ENCODE results near the gene TLL2. TPM values are rescaled to one million over a fixed set of nuclear protein-coding genes. Genes with fewer than 3 reads are reported as not detected.

Gene TLL2
- polyA plus RNA-seq, 3 donors = not detected

GRCh38 chr10:96417441-96417840, 96.3 kb downstream of the TLL2 start:
- Histone ChIP-seq H3K9ac (ENCODE audit: insufficient read depth, low read length, poor library complexity, severe bottlenecking) (no peak overlapping the region), H4K20me1 (ENCODE audit: insufficient read depth, low read length) (no peaks in the 10 kb centered on the region), H3K4me3 (replicated peaks in 1 of 3; ENCODE audit: low read depth in 2 of 3, low read length in 3 of 3) (no peak overlapping the region), H3K27ac (ENCODE audit: low read depth in 1 of 2, low read length in 2 of 2) (no peak overlapping the region), H3K36me3 (replicated peaks in 1 of 2; ENCODE audit: control insufficient read depth in 1 of 2, insufficient read depth in 2 of 2, low read length in 2 of 2) (no peaks in the 10 kb centered on the region), H3K4me1 (ENCODE audit: control insufficient read depth in 1 of 2, insufficient read depth in 2 of 2, low read length in 2 of 2) (peaks cover 17% of the 10 kb centered on the region in 2 donors), H3K9me3 (replicated peaks in 1 of 2; ENCODE audit: control insufficient read depth in 1 of 2, insufficient read depth in 1 of 2, low read length in 2 of 2) (no peaks in the 10 kb centered on the region), H3K27me3 (ENCODE audit: control insufficient read depth in 2 of 2, insufficient read depth in 2 of 2, low read length in 2 of 2) (no peaks in the 10 kb centered on the region), H3K79me2 (ENCODE audit: insufficient read depth, low read length) (no peaks in the 10 kb centered on the region), H3K4me2 (replicated peaks; ENCODE audit: extremely low read depth, low read length, poor library complexity, severe bottlenecking) (no peak overlapping the region), H2AFZ (ENCODE audit: insufficient read depth, low read depth, low read length, poor library complexity, severe bottlenecking) (no peak overlapping the region)
- H3K36me3 Mint-ChIP-seq = no peaks in the 10 kb centered on the region
- no peaks in the 10 kb centered on the region for H3K9me3 Mint-ChIP-seq
- WGBS (ENCODE audit: insufficient coverage) = 94% methylated on average over 3 of the region's 3 CpGs
- H3K27ac Mint-ChIP-seq = no peak overlapping the region
- peaks cover 6% of the 10 kb centered on the region for H3K4me1 Mint-ChIP-seq
- H3K4me3 Mint-ChIP-seq = no peak overlapping the region
- DNase-seq = no peak
- intact Hi-C loops (cut with micrococcal nuclease) = no loop called here
- H3K27me3 Mint-ChIP-seq (ENCODE audit: low read depth in 3 of 3) = peaks cover 5 to 6% (median 6%) of the 10 kb centered on the region in 3 donors
- no peak for TF ChIP-seq CTCF (IDR thresholded peaks at IDR 0.05)

GRCh38 chr10:96416643-96417042, 97.1 kb downstream of the TLL2 start:
- no peaks in the 10 kb centered on the region for H3K36me3 Mint-ChIP-seq

More at GRCh38 chr10:96416643-96417042, 97.1 kb downstream of the TLL2 start:
- peak overlapping the region in 1 of 7 donors; percentile 20 for H3K27ac Mint-ChIP-seq
- peaks cover 9 to 12% (median 11%) of the 10 kb centered on the region in 3 donors for H3K27me3 Mint-ChIP-seq (ENCODE audit: low read depth in 3 of 3)
- Histone ChIP-seq H3K4me3 (replicated peaks in 1 of 3; ENCODE audit: low read depth in 2 of 3, low read length in 3 of 3) (no peak overlapping the region), H3K27me3 (ENCODE audit: control insufficient read depth in 2 of 2, insufficient read depth in 2 of 2, low read length in 2 of 2) (peaks cover 0 to 4% of the 10 kb centered on the region in 2 donors), H3K9me3 (replicated peaks in 1 of 2; ENCODE audit: control insufficient read depth in 1 of 2, insufficient read depth in 1 of 2, low read length in 2 of 2) (no peaks in the 10 kb centered on the region), H3K79me2 (ENCODE audit: insufficient read depth, low read length) (no peaks in the 10 kb centered on the region), H3K4me2 (replicated peaks; ENCODE audit: extremely low read depth, low read length, poor library complexity, severe bottlenecking) (no peak overlapping the region), H3K4me1 (ENCODE audit: control insufficient read depth in 1 of 2, insufficient read depth in 2 of 2, low read length in 2 of 2) (peaks cover 15 to 16% of the 10 kb centered on the region in 2 donors), H3K9ac (ENCODE audit: insufficient read depth, low read length, poor library complexity, severe bottlenecking) (no peak overlapping the region), H3K27ac (ENCODE audit: low read depth in 1 of 2, low read length in 2 of 2) (no peak overlapping the region), H2AFZ (ENCODE audit: insufficient read depth, low read depth, low read length, poor library complexity, severe bottlenecking) (peak overlapping the region; percentile 33), H3K36me3 (replicated peaks in 1 of 2; ENCODE audit: control insufficient read depth in 1 of 2, insufficient read depth in 2 of 2, low read length in 2 of 2) (no peaks in the 10 kb centered on the region), H4K20me1 (ENCODE audit: insufficient read depth, low read length) (no peaks in the 10 kb centered on the region)
- intact Hi-C loops (cut with micrococcal nuclease) = no loop called here
- WGBS (ENCODE audit: insufficient coverage) = 12% methylated on average over 6 of the region's 7 CpGs
- TF ChIP-seq CTCF (IDR thresholded peaks at IDR 0.05) = no peak
- no peaks in the 10 kb centered on the region for H3K4me1 Mint-ChIP-seq
- no peak overlapping the region for H3K4me3 Mint-ChIP-seq
- no peak for DNase-seq
- peaks cover 0 to 1% (median 0%) of the 10 kb centered on the region in 7 donors for H3K9me3 Mint-ChIP-seq
